HEK293T (cell line): ENCODE measurements around the gene PARG.
"Not testable (repeated sequence)": the region's sequence is repeated elsewhere in the genome, so short reads cannot be mapped to it uniquely, and the experiment has no call there.

Experiments used
- CTCF ChIA-PET: fragments of 350-600 bp; formaldehyde crosslinking; extraction: SDS; loops from one replicate; lab custom pipeline; 2021; ENCODE audit warnings: antibody characterized with exemption, inconsistent platforms; lab: Yijun Ruan, JAX
- POLR2A ChIA-PET: fragments of 350-600 bp; formaldehyde crosslinking; extraction: SDS; loops from one replicate; lab custom pipeline; 2020; ENCODE audit warnings: antibody characterized with exemption, inconsistent platforms; lab: Yijun Ruan, JAX
- DNase-seq: peaks from one replicate; pipeline ENCODE4 v3.0.0; 2012; ENCODE audit warnings: mixed read lengths; ENCODE audit errors: extremely low spot score
- ARNT ChIP-seq: fragments of 450-650 bp; IDR thresholded peaks from 2 replicates; pipeline ENCODE4 v1.6.1; 2017; ENCODE audit warnings: mild to moderate bottlenecking
- BHLHE40 ChIP-seq: fragments of 450-650 bp; IDR thresholded peaks from 2 replicates; pipeline ENCODE4 v1.6.1; 2016; ENCODE audit warnings: mild to moderate bottlenecking, moderate library complexity, borderline replicate concordance
- CTBP1 ChIP-seq: fragments of 450-650 bp; IDR thresholded peaks from 2 replicates; pipeline ENCODE4 v1.6.1; 2016; ENCODE audit warnings: borderline replicate concordance
- ELF4 ChIP-seq: fragments of 450-650 bp; IDR thresholded peaks from 2 replicates; pipeline ENCODE4 v1.6.1; 2017; ENCODE audit warnings: antibody characterized with exemption
- FOXA1 ChIP-seq: fragments of 450-650 bp; IDR thresholded peaks from 2 replicates; pipeline ENCODE4 v1.6.1; 2016; ENCODE audit warnings: mild to moderate bottlenecking
- FOXK2 ChIP-seq: fragments of 450-650 bp; IDR thresholded peaks from 2 replicates; pipeline ENCODE4 v1.6.1; 2016; ENCODE audit warnings: mild to moderate bottlenecking
- FOXM1 ChIP-seq: fragments of 450-650 bp; IDR thresholded peaks from 2 replicates; pipeline ENCODE4 v1.6.1; 2017; ENCODE audit warnings: mild to moderate bottlenecking, borderline replicate concordance
- HDGF ChIP-seq: fragments of 450-650 bp; IDR thresholded peaks from 2 replicates; pipeline ENCODE4 v1.6.1; 2017; ENCODE audit warnings: antibody characterized with exemption, borderline replicate concordance
- L3MBTL2 ChIP-seq: fragments of 450-650 bp; conservative IDR thresholded peaks from 2 replicates; pipeline ENCODE4 v1.6.1; 2016; ENCODE audit warnings: mild to moderate bottlenecking
- LEF1 ChIP-seq: fragments of 450-650 bp; IDR thresholded peaks from 2 replicates; pipeline ENCODE4 v1.6.1; 2017; ENCODE audit warnings: mild to moderate bottlenecking, borderline replicate concordance
- NFRKB ChIP-seq: fragments of 450-650 bp; IDR thresholded peaks from 2 replicates; pipeline ENCODE4 v1.6.1; 2016; ENCODE audit warnings: mild to moderate bottlenecking, moderate library complexity
- SP1 ChIP-seq: fragments of 450-650 bp; IDR thresholded peaks from 2 replicates; pipeline ENCODE4 v1.6.1; 2017
- SUZ12 ChIP-seq: fragments of 450-650 bp; IDR thresholded peaks from 2 replicates; pipeline ENCODE4 v1.6.1; 2016; ENCODE audit warnings: mild to moderate bottlenecking
- TARDBP ChIP-seq: fragments of 450-650 bp; IDR thresholded peaks from 2 replicates; pipeline ENCODE4 v1.6.1; 2016
- ZNF384 ChIP-seq: fragments of 450-650 bp; IDR thresholded peaks from 2 replicates; pipeline ENCODE4 v1.6.1; 2016
- TF ChIP-seq, protein P1 (sequence below): fragments of 450-650 bp; IDR thresholded peaks from 2 replicates; pipeline ENCODE4 v1.6.1; 2016

The PARG gene

DNA sequence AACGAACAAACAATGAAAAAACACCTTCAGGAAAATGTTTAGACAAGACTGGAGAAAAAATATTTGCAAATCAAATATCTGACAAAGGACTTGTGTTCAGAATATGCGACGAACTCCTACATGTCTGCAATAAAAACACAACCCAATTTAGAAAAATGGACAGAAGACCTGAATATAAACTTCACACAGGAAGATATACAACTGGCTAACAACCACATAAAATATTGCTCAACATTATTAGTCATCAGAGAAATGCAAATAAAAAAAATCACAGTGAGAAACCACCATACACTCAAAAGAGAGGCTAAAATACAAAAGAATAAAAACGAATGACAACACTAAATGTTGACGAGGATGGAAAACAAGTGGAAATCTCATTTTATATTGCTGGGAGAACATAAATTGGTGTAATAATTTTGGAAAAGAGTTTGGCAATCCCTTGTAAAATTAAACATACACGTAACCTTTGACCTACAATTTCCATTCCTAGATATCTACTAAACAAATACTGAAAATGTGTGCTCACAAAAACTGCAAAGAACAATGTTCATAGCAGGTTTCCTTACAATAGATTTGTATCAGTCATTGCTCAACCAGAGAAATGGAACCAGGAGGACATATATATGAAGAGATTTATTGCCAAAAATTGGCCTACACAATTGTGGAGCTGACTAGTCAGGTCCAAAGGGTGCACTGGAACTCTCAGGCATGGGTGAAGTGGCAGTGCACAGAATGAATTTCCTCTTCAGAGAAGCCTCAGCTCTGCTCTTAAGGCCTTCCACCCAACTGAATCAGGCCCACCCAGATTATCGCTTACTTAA lies 96.8 kb downstream of the PARG start:
- ChIA-PET CTCF (no interaction called here), POLR2A (no interaction called here)
- TF ChIP-seq ARNT (no peak), FOXM1 (no peak), FOXA1 (no peak), NFRKB (no peak), FOXK2 (no peak), BHLHE40 (no peak), ZNF384 (no peak), TARDBP (no peak), ELF4 (no peak), SP1 (no peak), L3MBTL2 (no peak)
- TF ChIP-seq, protein P1, sequence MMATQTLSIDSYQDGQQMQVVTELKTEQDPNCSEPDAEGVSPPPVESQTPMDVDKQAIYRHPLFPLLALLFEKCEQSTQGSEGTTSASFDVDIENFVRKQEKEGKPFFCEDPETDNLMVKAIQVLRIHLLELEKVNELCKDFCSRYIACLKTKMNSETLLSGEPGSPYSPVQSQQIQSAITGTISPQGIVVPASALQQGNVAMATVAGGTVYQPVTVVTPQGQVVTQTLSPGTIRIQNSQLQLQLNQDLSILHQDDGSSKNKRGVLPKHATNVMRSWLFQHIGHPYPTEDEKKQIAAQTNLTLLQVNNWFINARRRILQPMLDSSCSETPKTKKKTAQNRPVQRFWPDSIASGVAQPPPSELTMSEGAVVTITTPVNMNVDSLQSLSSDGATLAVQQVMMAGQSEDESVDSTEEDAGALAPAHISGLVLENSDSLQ = no peak
- no peak for DNase-seq

DNA sequence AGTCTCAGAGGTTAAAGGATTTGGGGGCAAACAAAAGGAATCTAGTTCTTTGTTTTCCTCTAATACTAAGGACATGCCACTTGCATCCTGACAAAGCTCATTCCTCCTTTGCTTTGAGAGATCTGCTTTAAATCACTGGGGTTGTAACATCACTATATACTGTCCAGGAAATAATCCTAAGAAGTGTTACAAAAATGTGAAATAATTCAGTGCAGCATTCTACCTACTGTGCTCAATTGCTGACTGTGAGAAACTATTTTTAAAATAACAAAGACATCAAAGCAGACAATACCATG lies 99.5 kb downstream of the PARG start:
- DNase-seq, CTCF ChIA-PET, POLR2A ChIA-PET: not testable (repeated sequence)

DNA sequence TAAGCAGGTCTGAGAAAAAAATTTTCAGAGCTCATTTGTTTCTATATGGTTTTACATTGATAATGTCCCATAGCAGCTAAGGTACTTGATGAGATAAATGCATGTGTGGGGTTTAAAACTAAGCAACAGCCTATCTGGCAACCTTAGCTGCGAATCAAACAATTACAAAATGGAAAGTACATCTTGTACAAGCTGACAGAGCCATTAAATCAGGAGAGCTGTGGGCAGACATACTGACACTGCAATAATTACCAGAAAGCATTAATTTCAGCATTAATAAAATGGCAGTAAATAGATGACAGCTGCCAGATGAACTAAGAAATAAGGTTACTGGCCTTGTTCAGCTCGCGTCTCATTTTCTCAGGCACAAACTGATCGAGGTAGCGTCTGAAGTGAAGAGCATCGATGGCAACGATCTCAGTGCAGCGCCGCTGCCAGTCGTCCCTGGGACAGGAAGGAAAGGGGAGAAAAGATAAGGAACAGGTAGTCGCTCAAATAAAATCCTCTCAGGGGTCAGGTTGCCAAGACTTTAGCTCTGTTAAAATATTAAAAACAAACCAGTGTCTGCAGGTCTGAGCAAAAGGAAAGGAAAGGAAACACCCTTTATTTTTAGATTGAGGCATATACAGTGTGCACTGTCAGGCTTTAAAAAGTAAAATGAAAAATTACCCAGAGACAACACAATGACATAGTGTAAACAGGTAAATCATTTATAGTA lies 100.1 kb downstream of the PARG start:
- CTCF ChIA-PET = no interaction called here

DNA sequence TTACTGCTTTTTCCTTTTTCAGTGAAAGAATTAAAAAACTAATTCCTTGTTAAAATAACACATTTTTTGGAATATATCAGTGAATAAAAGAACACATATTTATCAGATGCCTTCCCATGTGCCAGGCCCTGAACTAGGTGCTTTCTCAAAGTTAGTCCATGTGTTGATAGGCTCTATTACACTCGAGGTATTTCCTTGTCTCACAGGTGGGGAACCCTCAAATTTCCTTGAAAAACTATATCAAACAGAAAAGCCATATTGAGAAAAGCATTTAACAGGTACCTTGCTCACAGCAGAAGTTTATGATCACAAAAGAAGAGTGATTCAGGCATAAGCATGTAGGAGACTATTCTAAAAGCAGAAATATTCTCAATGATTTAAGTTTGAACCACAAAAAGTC lies 104.1 kb downstream of the PARG start:
- TF ChIP-seq L3MBTL2 (no peak), FOXK2 (no peak), TARDBP (no peak), BHLHE40 (no peak), SUZ12 (no peak), NFRKB (no peak), FOXM1 (no peak), LEF1 (no peak), ELF4 (no peak), ARNT (no peak), ZNF384 (no peak), CTBP1 (no peak), FOXA1 (no peak), HDGF (no peak), SP1 (no peak)
- TF ChIP-seq, protein P1 = no peak
- ChIA-PET POLR2A (no interaction called here), CTCF (no interaction called here)
- no peak for DNase-seq

More for the DNA sequence above, 100.1 kb downstream of the PARG start:
- POLR2A ChIA-PET = no interaction called here
- DNase-seq = no peak
- TF ChIP-seq HDGF = no peak
- TF ChIP-seq ZNF384 = no peak
- no peak for TF ChIP-seq FOXM1
- TF ChIP-seq FOXK2 = no peak
- TF ChIP-seq FOXA1 = no peak
- TF ChIP-seq CTBP1 = no peak
- no peak for TF ChIP-seq SP1
- TF ChIP-seq, protein P1 = no peak
- TF ChIP-seq L3MBTL2 = no peak
- TF ChIP-seq TARDBP = no peak
- TF ChIP-seq ARNT = no peak
- TF ChIP-seq NFRKB = no peak
- TF ChIP-seq SUZ12 = no peak
- TF ChIP-seq ELF4 = no peak
- no peak for TF ChIP-seq LEF1
- TF ChIP-seq BHLHE40 = no peak

DNA sequence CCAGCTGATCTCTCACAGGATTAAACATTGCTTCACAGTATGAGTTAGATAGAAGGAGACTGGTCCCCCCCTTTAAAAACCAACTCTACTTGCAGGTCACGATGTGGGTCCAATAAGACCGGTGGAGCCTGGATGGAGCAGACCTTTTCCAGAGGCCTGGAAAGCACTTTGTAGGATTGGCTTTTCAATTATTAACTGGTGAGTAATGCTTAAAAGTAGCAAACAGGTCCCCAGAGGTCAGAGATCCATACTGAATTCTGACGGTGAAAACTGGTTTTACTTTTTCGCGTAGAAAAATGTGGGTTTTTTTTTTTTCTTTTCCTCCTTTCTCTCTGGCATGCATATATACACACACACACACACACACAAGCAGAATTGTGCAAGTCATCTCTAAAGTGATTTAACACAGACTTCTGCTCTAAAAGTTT lies 104.8 kb downstream of the PARG start:
- CTCF ChIA-PET = no interaction called here

DNA sequence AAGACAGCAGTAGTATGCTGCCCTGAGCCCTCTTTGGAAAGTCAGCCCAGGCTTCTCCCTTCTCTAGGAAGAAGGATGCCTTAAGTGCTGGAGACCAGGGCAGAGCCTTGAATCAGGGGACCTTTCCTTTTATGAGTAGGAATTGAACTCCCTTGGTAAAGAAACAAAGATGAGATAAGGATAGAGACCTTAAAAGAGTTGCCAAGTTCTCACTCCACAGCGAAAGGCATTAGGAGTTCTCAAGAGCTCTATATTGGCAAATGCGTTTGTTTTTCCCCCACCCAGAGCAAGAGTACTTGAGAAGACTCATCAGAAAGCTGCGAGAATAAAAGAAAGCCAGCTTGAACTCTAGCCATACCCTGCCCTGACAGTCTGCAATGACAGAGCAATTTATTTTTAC lies 106.9 kb downstream of the PARG start:
- CTCF ChIA-PET = no interaction called here
- TF ChIP-seq L3MBTL2 (no peak), HDGF (no peak), CTBP1 (no peak), ELF4 (no peak)
- no peak for DNase-seq
- POLR2A ChIA-PET = no interaction called here

More for the DNA sequence above, 104.8 kb downstream of the PARG start:
- DNase-seq = no peak
- TF ChIP-seq FOXK2 (no peak), SUZ12 (no peak), SP1 (no peak), LEF1 (no peak), ZNF384 (no peak), FOXA1 (no peak), CTBP1 (no peak), NFRKB (no peak), ELF4 (no peak), HDGF (no peak), FOXM1 (no peak)
- POLR2A ChIA-PET = no interaction called here

DNA sequence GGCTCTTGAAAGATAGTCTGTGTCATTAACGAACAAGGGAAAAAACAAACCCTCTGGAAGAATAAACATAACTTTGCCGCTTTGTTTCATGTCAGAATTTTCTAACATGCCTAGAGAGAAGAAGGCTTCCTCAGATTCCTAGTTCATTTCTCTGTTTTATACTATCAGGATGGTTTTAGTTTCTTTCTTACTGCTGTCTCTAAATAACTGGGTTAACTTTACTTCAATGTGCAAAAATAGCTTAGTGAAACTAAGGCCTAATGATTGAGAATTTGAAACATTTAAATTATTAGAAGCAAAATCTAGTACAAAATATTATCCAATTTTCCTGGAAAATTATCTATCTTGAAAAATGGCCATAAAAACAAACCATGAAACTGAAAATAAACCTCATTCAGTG lies 107.6 kb downstream of the PARG start:
- TF ChIP-seq, protein P1 = no peak
- no peak for TF ChIP-seq HDGF
- TF ChIP-seq FOXM1 = no peak
- TF ChIP-seq ZNF384 = no peak
- TF ChIP-seq L3MBTL2 = no peak
- no peak for TF ChIP-seq CTBP1
- no peak for TF ChIP-seq BHLHE40
- TF ChIP-seq SUZ12 = no peak
- TF ChIP-seq ARNT = no peak
- no peak for TF ChIP-seq LEF1
- no peak for TF ChIP-seq FOXK2
- TF ChIP-seq SP1 = no peak
- no peak for TF ChIP-seq ELF4
- POLR2A ChIA-PET = no interaction called here
- CTCF ChIA-PET = no interaction called here
- no peak for DNase-seq
